NOMO-1 treated with DMSO at 0.1 percent for 48 hours (cell line): ENCODE measurements around the gene TRIO.

Experiments
- DNase-seq: peaks from one replicate; lab custom pipeline; 2025; ENCODE audit not compliant: unreplicated experiment; lab: John Stamatoyannopoulos, UW

The TRIO gene

DNA sequence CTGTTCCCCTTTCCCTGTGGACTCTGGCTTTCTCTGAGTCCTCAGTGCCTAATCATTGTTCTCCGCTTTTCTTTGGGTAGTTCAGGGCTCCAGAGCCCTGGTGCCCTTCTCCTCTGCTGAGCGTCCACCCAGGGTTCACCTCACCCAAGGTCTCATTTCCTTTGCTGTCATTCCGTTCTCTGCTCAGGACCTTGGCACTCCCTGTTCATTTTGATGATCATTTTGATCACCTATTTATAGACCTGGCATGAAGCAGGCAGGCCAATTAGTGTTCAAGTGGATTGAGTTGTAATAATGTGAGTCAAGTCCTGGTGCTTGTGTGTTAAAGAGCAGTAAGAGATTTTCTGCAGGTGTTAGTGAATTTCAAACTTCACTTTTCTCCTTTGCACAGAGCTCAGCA lies 3.6 kb downstream of the TRIO start:
- no peak for DNase-seq

DNA sequence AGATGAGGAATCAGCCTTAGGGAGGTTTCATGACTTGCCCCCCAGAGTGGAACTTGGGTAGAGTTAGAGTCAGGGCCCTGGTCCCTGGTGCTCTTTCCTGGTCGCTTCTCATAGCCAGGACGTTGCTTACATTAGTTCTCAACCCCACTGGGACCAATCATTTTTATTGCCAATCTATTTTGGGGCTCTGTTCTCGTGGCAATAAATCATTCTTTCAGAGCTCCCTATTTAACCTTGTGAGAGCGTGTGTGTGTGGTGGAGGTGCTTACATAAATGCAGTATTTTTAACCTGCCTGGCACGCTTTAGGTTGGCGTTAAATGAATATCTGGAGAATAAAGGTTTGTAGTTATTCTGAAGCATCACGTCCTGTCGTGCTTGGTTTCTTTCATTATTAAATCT lies 4.1 kb downstream of the TRIO start:
- DNase-seq = peak; percentile 56

DNA sequence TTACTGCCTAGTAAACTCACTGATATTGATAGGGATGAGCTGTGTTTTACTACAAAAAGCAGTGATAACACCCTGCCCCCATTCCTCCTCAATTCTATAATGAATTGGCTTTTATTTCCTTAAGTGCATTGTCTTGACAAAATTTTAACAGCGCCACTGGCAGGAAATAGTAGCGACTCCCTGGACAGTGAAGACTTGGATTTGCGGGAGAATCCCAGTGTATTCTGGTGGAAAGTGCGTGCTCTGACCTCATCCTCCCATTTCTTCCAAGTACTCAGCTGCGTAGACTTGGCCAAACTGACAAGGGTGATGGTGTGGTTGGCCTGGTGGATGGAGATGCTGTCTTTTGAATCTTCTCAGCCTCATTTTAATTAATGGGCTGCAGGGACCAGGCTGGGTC lies 5.3 kb downstream of the TRIO start:
- DNase-seq = no peak

DNA sequence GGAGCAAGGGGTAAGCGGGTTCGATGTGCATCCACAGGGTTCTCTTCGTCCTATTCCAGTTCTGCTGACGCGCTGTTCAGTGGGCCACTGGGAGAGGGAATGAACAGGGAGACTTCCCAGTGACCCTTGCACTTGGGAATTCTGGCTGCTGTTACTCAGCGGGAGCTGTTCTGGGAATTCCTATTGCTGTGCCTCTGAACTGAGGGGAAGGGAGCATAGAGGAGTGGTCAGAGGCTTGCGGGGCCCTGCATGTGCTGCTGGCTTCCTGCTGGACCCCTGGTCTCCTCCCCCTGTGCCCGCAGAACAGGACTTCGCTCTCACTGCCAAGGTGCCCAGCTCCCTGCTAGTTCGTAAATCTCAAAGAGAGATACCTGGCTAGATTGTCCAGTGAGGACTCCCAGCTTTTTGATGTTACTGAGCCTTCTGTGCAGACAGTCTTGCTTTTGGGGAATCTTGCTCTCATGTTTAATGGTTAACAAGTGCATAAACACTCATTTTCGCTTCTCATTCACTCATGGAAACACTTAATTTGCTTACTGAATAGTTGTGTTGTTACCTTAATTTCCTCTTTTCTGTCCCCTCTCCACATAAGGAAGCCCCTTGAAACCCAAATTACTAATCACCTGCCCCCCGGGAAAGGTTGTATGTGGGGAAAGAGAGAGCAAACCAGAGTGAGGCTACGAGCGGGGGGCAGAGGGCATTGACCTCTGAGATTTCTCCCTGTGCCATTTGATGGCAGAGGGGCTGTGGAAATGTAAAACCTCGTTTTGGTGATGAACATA lies 5.9 kb downstream of the TRIO start:
- no peak for DNase-seq

DNA sequence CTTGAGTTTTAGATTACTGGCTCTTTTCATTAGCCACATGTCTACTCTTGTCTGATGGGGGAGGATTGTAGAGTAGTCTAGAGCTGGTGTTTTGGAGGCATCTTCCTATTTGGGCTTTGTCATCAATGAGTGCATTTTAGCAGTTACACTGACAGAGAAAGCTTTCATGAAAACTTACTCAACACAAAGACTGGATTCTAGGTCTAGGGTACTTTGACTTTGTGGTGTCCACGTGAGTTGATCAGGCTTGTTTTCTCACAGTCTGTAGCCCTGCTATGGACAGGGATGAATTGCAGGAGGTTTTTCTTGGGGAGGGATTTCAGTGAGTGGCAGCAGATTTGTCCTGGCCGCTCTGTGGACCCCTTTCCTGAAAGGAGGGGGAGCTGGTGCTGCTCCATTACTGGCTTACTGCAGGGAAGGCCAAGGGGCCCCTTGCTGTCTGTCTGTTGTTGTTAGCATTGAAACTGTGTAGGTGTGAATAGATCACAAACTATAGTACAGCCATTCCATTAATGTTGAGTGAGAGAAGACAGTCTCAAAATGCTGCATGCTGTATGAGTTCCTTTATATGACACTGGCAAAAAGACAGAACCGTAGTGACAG lies 6.6 kb downstream of the TRIO start:
- DNase-seq = no peak

DNA sequence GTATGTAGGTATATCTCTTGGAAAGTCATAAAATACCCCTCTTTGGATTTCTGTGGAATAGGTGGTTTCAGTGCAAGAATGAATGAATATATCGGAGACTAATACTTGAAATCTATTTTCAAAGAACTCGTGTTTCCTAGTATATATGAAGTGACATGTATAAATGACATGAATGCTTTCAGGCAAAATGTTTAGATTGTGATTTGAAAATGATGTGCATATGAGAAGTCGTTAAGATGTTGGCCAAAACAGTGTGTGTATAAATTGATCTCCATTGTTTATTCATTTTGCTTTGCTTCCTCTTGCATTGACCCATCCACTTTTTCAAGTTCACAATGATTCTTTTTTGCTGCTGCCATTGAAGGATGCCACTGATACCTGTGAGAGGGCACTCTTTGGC lies 8.3 kb downstream of the TRIO start:
- DNase-seq = no peak

DNA sequence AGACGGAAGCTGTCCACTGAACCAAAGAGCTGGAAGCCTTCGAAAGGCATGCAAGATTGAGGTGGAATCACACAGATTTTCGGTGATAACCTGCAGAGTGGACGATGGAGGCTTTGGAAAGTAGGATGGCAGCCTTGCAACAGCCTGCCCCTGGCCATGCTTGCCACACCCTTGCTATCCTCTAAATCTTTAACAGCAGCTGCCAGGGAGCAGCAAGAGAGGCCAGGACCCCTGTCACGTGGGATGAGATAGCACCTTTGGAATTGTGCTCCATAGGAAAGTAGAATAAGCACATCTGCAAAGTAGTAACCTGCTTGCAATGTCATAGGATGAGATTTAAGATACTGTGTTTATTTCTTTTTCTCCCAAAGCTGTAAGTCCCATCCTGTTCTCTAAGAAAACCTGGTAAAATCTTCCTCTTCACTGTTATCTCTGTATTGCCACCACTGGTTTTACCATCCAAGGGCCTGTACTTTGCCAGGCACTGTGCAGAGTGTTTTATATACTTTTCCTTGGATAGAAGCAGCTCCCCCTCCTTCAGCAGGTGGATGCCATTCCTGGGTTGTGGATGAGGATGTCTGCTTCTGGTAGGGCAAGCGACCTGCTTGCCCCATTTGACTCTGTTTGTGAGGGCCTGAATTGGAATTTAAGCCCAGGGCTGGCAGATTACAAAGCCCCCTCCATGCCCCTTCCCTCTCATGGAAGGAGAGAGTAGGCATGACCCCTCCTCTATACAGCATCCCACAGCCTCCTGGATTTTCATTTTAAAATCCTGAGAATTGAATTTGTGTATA lies 10.1 kb downstream of the TRIO start:
- no peak for DNase-seq

DNA sequence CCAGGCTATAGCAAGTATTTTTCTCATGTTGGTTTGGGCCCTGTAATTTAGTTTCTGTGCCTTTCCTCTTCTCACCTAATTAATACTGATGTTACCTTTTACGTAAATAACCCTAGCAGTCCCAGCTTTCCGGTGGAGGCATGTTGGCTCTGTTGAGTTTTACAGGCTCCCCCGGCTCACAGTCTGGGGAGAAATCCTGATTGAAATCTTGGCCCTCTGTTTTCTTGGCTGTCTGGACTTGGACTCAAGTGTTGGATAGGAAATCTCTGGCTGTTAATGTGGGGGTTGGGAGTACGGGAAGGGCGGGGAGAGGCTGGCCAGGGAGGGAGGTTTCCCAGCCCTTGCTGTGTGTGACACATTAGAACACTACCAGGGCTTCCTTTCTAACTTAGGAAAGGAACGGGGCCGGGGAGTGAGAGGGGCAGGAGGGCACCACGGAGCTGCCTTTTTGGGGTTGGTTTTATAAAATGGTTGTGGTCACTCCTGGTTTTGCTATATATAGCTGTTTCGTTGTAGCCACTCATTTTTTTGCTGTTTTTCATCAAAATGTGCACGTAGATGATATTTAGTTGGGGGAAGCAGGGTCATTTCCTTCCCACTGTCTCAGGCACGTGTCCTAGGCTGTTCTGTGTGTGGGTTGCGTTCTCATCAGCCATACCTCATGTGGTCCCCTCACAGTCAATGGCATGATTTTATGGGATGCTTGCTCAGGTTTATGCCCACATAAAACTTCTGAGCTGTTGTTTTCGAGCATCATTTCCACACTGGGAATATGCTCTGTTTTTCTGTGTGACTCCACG lies 11.0 kb downstream of the TRIO start:
- DNase-seq = no peak

DNA sequence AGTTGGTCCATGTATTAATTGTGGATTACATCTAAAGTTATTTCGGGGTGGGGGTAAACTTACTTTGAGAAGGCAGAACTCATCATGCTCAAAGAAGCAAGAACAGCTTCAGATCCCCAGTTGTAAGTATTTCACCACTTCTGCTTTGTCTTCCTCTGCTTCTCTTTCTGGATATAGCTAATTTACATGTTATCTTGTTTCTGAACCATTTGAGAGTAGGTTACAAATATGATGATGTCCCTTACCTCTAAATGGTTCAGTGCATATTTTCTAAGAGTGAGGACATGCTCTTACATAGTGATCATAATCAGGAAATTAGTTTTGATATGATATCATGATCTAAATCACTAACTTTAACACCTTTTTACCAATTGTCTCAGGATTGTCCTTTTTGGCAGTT lies 11.9 kb downstream of the TRIO start:
- peak; percentile 95 for DNase-seq

DNA sequence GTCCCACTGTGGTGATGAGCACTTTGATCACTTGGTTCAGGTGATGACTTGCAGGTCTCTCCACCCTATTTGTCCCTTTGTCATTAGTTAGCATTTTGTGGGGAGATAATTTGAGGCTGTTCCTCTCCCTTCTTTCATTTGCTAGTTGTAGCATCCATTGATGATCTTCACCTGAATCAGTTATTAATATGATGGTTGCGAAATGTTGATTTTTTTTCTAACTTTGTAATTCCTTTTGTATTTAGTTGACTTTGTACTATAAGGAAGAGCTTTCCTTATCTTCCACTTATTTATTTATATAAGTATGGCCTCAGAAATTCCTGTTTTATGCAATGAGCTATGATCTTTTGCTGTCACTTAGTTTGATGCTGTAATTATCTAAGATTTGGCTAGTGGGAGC lies 12.6 kb downstream of the TRIO start:
- no peak for DNase-seq

DNA sequence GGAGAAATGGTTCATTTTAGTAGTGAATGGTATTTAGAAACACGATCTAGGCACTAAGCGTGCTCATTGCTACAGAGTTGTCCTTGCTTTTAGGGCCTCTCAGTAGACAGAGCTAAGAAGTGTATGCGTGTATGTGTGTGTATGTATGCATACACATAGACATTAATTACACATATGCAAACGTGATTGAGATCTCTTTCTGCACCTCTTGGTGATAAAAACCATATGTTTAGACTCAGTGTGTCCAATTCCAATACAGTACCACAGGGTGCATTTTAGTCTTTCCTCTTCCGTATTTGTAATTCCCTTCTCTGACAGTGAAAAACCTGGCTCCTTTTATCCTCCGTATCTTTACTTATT lies 13.1 kb downstream of the TRIO start:
- DNase-seq = no peak

DNA sequence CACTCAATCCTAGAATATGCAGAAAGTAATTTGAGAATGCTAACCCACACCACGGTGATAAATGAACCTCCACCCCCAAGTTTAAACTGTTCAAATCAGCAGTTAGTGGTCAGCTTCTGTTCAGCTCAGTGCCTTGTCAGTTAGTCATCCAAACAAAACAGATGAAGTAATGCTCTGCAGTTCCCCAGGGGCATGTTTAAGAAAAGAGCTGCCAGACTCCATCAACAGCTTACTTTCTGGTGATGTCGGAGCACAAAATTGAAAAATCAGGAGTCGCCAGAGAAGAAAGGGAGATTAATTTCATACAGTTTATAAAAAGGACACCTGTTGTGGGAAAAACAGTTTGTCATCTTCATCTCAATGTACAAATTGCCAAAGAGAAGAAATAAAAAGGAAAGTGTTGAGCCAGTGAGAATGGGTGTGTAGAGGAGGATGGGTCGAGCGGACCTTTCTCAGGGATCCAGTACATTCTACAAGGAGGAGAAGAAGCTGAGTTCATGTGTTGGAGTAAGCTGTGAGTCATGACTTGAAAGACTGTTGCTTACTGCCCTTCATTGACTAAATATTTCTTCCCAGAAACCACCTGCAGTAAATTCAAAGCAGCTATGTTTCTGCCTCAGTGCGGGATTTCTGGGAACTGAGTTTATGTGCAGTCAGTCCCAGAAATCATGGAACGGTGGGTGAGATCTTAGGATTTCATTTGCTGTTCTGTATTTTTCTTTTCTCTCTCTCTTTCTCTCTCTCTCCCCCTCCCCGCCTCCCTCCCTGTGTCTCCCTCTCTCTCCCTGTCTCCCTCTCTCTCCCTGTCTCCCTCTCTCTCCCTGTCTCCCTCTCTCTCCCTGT lies 13.7 kb downstream of the TRIO start:
- DNase-seq = peak; percentile 96

DNA sequence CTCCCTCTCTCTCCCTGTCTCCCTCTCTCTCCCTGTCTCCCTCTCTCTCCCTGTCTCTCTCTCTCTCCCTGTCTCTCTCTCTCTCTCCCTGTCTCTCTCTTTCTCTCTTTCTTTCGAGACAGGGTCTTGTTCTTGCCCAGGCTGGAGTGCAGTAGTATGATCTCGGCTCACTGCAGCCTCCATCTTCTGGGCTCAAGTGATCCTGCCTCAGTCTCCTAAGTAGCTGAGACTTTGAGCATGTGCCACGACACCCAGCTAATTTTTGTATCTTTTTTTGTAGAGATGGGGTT lies 14.3 kb downstream of the TRIO start:
- DNase-seq = no peak

DNA sequence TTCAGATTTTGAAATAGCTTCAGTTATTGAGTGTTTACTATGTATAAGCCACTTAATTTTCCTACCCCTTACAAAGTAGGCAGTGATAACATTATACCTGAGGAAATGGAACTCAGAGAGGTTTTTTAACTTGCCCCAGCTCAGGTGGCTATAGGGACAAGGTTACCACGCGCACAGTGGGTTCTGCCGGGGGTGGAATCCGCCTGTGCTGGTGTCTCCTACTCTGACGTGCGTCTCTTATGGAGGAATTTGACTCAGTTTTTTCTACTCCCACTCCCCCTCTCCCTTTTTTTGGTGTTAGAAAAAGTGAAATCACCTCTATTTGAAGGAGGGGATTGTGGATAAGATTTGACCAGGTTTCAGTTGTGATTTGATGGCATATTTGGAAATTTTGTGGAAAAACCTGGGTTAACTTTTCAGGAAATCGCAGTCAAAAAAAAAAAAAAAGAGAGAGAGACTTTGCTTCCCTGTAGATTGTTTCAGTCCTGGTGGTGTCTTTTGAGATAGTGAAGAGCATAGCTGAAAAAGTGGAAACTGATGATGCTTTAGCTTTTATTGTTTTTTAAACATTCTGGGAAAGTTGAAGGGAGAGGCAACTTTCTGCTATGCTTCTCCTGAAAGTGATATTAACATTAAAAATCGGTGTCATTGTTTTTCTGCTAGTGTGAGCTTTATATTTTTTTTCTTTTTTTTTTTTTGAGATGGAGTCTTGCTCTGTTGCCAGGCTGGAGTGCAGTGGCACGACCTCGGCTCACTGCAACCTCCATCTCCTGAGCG lies 15.9 kb downstream of the TRIO start:
- DNase-seq = no peak

DNA sequence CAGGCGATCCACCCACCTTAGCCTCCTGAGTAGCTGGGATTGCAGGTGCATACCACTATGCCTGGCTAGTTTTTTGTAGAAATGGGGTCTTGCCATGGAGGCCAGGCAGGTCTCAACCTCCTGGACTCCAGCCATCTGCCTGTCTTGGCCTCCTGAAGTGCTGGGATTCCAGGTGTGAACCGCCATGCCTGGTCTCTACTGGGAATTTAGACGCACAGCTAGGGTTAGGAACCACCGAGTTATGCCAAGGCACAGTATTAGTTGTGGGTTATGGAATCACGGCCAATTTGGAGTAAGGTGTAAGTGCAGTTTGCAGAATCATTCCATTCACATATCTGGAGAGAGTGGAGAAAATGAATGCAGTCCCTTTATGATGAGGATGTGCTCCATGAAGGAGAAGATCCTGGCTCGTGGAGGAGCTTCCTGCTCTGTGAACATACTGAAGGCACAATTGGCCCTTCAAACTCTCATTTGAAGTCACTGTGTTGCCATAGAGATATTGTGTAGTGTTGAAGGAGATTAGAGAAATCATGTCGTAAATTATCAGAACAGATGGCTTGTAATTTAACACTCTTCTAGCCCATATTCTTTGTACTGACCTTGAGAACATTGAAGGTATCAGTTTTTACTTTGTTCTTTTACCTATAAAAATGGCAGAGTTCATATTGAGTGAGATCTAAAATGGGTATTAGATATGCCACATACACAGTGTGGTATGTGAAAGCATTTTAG lies 18.8 kb downstream of the TRIO start:
- peak; percentile 37 for DNase-seq

DNA sequence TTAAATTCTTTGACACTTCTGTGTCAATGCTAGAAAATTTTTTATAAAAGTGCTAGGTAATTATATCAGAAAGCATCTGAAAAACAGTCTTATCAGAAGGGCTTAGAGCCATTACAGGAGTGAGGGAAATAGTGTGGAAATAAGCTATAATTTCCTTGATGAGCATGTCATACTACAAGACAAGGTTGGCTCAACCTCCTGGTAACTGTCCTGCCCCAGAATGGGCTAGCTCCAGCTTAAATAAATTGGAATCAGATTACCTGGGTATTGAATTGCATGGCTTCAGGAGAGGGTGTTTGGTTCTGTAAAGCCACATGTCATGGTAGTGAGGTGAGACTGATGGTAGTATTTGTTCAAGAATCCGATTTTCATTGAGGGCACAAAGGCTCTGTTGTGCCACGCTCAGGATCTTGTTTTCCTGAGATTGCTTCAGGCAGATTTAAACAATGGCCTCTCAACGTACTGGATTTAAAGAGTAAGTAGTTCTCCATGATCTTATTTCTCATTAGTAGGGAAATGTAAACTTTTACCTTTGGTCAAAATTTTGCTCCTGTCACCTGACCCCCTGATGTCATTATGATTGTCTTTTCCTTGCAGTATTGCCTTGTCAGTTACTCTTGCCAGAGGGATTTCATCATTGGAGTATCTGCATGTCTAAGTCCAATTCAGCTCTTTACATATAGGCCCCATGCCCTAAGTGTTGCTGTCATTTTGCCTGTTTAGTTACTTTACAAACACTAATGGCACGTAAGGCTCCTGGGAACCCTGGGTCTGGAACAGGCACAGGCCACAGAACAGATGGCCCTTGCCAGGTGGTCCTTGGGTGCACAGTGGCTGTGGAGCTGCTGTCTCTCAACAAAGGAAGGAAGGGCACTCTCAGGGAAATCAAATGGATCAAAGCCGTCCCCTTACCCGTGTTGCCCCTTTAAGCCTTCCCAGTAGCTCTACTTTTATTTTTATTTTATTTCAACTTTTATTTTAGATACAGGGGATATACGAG lies 21.3 kb downstream of the TRIO start:
- no peak for DNase-seq

DNA sequence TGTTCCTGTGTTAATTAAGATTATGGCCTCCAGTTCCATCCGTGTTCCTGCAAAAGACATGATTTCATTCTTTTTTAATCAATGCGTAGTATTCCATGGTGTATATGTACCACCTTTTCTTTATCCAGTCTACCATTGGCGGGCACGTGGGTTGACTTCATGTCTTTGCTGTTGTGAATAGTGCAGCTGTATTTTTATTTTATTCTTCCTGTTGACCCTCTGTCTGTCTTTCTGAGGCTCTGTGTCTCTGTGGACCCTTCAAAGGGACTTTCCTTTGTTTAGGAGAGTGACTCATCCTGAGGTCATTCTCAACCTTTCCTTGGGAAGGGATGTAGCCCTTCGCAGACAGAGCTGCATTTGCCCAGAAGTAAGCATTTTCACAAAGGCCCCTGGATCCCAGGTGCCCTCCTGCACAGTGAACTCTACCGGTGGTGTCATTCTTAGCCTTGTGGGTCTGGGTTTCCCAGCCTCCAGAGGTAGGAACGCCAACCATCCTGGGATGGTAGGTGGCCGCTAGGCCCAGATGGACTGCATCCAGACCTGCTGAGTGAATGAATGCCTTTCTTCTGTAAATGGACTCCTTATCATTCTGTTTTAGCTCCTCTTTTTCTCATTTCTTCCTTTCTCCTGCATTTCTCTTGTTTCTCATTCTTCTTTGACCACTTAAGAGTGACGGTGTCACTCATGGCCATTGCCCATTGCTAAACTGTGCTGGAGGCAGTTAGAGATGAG lies 22.4 kb downstream of the TRIO start:
- no peak for DNase-seq
